C4-2B (cell line): ENCODE measurements around the gene DPEP2.

Experiments
- H3K27ac ChIP-seq: fragments of 450-650 bp; 2 replicates; pipeline ENCODE4 v1.5.1; 2017
- ZFX ChIP-seq: fragments of 450-650 bp; IDR thresholded peaks from 2 replicates; pipeline ENCODE4 v1.6.1; 2017
- TF ChIP-seq, protein P1 (sequence below): fragments of 450-650 bp; conservative IDR thresholded peaks from 2 replicates; pipeline ENCODE4 v1.5.1; 2017; ENCODE audit warnings: mild to moderate bottlenecking

The DPEP2 gene

DNA sequence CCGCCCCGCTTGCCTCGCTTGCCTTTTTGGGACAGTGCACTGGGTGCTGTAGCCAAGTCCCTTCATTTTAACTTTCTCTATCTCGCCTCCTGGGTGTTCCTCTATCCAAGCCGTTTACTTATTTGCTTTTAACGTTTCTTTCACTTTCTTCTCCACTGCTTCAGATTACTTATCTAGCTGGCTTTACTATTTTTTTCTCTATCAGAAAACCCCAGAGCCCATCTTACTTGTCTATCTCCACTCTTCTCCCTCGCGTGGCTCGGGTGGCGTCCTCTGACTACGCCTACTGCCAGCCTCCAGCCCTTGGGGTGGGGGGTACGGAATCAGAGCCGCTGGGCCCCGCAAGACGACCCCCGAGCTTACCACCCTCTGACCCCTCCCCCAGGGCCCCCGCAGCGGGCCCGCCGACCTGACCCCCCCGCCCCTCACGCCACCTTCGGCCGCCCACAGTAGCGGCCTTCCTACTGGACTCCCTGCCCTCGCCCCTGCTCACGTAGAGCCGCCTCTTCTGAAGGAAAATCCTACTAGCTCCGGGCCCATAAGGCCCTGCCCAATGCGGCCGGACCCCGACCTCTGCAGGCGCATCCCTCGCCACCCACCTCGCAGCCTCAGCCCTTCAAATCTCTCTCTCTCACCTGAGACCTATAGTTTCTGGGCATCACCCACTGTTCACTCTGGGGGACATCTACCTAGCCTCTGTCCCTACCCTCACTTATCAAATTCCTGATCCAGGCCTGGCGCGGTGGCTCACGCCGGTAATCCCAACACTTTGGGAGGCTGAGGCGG lies 29.8 kb downstream of the DPEP2 start:
- H3K27ac ChIP-seq: no peak overlapping the region
- TF ChIP-seq, protein P1, sequence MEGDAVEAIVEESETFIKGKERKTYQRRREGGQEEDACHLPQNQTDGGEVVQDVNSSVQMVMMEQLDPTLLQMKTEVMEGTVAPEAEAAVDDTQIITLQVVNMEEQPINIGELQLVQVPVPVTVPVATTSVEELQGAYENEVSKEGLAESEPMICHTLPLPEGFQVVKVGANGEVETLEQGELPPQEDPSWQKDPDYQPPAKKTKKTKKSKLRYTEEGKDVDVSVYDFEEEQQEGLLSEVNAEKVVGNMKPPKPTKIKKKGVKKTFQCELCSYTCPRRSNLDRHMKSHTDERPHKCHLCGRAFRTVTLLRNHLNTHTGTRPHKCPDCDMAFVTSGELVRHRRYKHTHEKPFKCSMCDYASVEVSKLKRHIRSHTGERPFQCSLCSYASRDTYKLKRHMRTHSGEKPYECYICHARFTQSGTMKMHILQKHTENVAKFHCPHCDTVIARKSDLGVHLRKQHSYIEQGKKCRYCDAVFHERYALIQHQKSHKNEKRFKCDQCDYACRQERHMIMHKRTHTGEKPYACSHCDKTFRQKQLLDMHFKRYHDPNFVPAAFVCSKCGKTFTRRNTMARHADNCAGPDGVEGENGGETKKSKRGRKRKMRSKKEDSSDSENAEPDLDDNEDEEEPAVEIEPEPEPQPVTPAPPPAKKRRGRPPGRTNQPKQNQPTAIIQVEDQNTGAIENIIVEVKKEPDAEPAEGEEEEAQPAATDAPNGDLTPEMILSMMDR: no peak
- no peak for TF ChIP-seq ZFX

DNA sequence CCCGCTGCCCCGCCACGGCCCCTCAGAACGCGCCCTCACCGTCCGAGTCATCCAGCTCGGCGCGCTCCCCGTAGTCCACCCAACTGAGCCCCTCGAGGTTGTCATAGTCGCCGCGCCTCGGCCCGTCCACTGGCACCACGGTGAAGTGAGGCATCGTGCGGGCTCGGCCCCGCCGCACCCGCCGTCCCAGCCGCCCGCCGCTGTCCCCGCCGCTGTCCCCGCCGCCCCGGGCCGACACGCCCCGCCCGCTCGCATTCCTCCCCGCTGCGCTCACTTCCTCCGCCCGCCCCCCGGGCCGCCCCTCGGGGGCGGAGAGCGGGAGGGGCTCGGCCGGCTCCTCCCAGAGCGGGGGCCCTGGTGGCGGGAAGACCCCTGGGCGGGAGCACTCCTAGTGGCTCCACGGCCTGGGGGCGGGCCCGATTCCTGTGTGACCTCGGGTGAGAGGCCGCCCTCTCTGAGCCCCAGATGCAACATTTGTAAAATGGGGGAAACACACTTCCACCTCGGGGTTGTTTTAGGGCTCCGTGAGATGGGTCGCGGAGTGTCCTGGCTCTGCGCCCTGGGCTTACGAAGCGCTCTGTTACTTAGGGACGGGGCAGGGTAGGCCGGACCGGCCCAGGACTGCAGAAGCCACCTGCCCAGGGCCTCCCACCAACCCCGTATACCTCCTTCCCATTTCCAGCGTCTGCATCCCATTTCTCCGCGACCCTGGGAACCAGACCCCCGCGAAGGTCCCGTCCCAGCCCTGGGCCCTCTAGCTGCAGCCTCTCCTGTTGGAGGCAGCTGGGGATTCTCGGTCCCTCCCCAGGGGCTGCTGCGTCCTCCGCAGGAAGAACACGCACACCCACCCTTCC lies 30.7 kb downstream of the DPEP2 start, which contains the start of gene SLC12A4:
Gene SLC12A4, minus strand, starts transcription at position 238 of the 854 bp plus-strand sequence. Its CDS starts 84 bp downstream, at position 154.
- no peak within 1 kb of the TSS for H3K27ac ChIP-seq
- TF ChIP-seq, protein P1: no peak
- TF ChIP-seq ZFX: no peak

- H3K27ac ChIP-seq: no peak overlapping the region
- no peak for TF ChIP-seq ZFX
- TF ChIP-seq, protein P1: no peak
These were observed 31.3 kb downstream of the DPEP2 start for GRCh38 chr16:67967958-67968399.

DNA sequence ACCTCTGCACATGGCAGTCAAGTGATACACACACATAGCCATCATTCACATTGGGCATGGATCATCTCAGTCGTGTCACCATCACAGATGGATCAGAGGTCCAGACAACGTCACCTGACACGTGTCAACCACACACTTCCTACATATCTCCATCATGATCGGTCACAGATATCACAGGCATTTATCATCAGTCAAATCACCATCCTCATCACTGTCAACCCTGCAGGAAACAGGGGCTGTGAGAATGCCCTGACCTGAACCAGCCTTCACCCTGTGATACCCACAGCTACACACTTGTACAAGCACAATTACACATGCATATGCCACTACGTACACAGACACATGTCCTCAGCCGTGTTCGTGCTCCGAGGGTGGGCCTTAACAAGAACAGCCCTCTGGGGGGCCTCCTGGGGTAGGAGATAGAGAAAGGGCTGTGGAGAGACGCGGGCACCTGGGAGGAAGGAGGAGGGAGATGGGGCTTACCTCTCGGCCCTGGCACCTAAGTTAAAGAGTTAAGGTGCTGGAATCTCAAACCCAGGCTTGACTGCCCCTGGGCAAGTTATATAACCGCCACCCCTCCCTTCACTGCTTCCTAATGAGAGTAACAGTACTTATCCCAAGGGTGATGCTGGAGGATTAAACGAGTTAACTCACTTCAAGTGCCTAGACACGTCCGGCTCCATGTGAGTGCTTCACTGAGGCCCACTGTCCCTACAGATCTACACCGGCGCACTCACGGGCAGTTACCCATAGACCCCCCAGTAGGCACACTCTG lies 31.9 kb downstream of the DPEP2 start:
- no peak overlapping the region for H3K27ac ChIP-seq
- TF ChIP-seq, protein P1: no peak
- TF ChIP-seq ZFX: no peak

- no peak overlapping the region; the same call in 1 of the 2 replicates for H3K27ac ChIP-seq
- TF ChIP-seq ZFX: no peak
- TF ChIP-seq, protein P1: no peak
These were observed 32.6 kb downstream of the DPEP2 start for GRCh38 chr16:67966549-67967182.

GRCh38 chr16:67965668-67966548 lies 33.4 kb downstream of the DPEP2 start:
- no peak overlapping the region; the same call in 1 of the 2 replicates for H3K27ac ChIP-seq
- no peak for TF ChIP-seq ZFX
- TF ChIP-seq, protein P1: no peak
